Measurements from ENCODE around the gene LTK.

DNA sequence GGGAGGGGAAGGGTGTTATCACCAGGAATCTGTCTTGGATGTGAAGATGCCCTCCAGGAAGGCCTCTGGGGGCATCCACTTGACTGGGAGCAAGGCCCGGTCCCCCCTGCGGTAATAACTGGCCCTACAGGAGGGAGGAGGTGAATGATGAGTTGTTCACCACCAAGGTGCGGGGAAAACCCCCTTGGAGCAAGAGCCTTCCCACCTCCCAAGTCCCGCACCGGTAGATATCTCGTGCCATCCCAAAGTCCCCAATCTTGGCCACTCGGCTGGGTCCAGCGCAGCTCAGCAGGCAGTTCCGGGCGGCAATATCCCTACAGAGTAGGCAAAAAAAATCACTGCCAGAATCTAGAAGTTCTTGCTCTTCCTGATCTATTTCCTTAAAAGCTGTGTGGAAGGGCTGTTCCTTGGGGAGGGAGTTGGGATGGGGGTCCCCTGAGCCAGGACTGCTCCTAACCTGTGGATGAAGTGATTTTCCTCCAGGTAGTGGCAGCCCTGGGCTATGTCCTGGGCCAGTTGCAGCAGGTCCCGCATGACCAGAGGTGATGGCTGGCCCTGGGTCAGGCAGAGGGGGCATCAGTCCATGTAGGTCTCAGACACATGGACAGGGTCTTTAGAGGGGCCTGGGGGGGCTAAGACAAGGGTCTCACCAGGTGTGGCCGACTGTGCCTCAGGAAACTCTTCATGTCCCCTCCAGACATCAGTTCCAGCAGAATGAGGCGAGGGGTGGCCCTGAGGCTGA, 8.7 kb downstream of the LTK start:
- TF ChIP-seq, protein P1, sequence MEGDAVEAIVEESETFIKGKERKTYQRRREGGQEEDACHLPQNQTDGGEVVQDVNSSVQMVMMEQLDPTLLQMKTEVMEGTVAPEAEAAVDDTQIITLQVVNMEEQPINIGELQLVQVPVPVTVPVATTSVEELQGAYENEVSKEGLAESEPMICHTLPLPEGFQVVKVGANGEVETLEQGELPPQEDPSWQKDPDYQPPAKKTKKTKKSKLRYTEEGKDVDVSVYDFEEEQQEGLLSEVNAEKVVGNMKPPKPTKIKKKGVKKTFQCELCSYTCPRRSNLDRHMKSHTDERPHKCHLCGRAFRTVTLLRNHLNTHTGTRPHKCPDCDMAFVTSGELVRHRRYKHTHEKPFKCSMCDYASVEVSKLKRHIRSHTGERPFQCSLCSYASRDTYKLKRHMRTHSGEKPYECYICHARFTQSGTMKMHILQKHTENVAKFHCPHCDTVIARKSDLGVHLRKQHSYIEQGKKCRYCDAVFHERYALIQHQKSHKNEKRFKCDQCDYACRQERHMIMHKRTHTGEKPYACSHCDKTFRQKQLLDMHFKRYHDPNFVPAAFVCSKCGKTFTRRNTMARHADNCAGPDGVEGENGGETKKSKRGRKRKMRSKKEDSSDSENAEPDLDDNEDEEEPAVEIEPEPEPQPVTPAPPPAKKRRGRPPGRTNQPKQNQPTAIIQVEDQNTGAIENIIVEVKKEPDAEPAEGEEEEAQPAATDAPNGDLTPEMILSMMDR (IDR thresholded peaks at IDR 0.05): no peak
- TF ChIP-seq EZH2 (IDR thresholded peaks at IDR 0.05): no peak
